Measurements from ENCODE around the gene RBM3.

Gene RBM3

GRCh38 chrX:48597353-48598264 is 23.3 kb downstream of the RBM3 start, which contains the start of gene WDR13:
Gene WDR13 (plus strand): TSS chrX:48597492. CDS start chrX:48597997, 505 bp downstream.
- Mint-ChIP-seq H3K36me3 (no peaks in the 10 kb centered on the region), H3K4me3 (peak within 1 kb of the TSS; percentile 93), H3K27ac (peak within 1 kb of the TSS; percentile 98), H3K27me3 (no peaks in the 10 kb centered on the region), H3K4me1 (peaks cover 10% of the 10 kb centered on the region), H3K9me3 (no peaks in the 10 kb centered on the region)

GRCh38 chrX:48598614-48599013 is 24.3 kb downstream of the RBM3 start:
- Mint-ChIP-seq H3K36me3 (no peaks in the 10 kb centered on the region), H3K4me3 (no peak overlapping the region), H3K9me3 (no peaks in the 10 kb centered on the region), H3K27ac (no peak overlapping the region), H3K27me3 (no peaks in the 10 kb centered on the region), H3K4me1 (peaks cover 10% of the 10 kb centered on the region)

- no peaks in the 10 kb centered on the region for H3K36me3 Mint-ChIP-seq
- no peak overlapping the region for H3K27ac Mint-ChIP-seq
- no peaks in the 10 kb centered on the region for H3K27me3 Mint-ChIP-seq
- H3K4me1 Mint-ChIP-seq: peaks cover 10% of the 10 kb centered on the region
- H3K4me3 Mint-ChIP-seq: no peak overlapping the region
- no peaks in the 10 kb centered on the region for H3K9me3 Mint-ChIP-seq
These were observed 25.1 kb downstream of the RBM3 start for GRCh38 chrX:48599341-48599740.

- Mint-ChIP-seq H3K9me3 (no peaks in the 10 kb centered on the region), H3K4me1 (peaks cover 10% of the 10 kb centered on the region), H3K36me3 (no peaks in the 10 kb centered on the region), H3K27me3 (no peaks in the 10 kb centered on the region), H3K27ac (no peak overlapping the region), H3K4me3 (no peak overlapping the region)
These were observed 25.9 kb downstream of the RBM3 start for GRCh38 chrX:48600226-48600625.

- Mint-ChIP-seq H3K36me3 (no peaks in the 10 kb centered on the region), H3K4me3 (no peak overlapping the region), H3K9me3 (no peaks in the 10 kb centered on the region)
These were observed 27.6 kb downstream of the RBM3 start for GRCh38 chrX:48601741-48602394.

GRCh38 chrX:48604701-48605100 is 30.4 kb downstream of the RBM3 start:
- H3K27ac Mint-ChIP-seq: no peak overlapping the region
- H3K27me3 Mint-ChIP-seq: no peaks in the 10 kb centered on the region
- no peaks in the 10 kb centered on the region for H3K4me1 Mint-ChIP-seq
- no peaks in the 10 kb centered on the region for H3K9me3 Mint-ChIP-seq
- H3K36me3 Mint-ChIP-seq: no peaks in the 10 kb centered on the region
- no peak overlapping the region for H3K4me3 Mint-ChIP-seq

More at GRCh38 chrX:48601741-48602394, 27.6 kb downstream of the RBM3 start:
- Mint-ChIP-seq H3K4me1 (peaks cover 10% of the 10 kb centered on the region), H3K27ac (no peak overlapping the region), H3K27me3 (no peaks in the 10 kb centered on the region)

- H3K4me3 Mint-ChIP-seq: no peak overlapping the region
- H3K27me3 Mint-ChIP-seq: no peaks in the 10 kb centered on the region
- no peak overlapping the region for H3K27ac Mint-ChIP-seq
- H3K4me1 Mint-ChIP-seq: no peaks in the 10 kb centered on the region
- no peaks in the 10 kb centered on the region for H3K9me3 Mint-ChIP-seq
- no peaks in the 10 kb centered on the region for H3K36me3 Mint-ChIP-seq
These were observed 31.8 kb downstream of the RBM3 start for GRCh38 chrX:48606091-48606490.

GRCh38 chrX:48611703-48612102 is 37.4 kb downstream of the RBM3 start:
- no peaks in the 10 kb centered on the region for H3K9me3 Mint-ChIP-seq
- H3K27me3 Mint-ChIP-seq: no peaks in the 10 kb centered on the region
- H3K27ac Mint-ChIP-seq: no peak overlapping the region
- H3K4me3 Mint-ChIP-seq: no peak overlapping the region
- no peaks in the 10 kb centered on the region for H3K36me3 Mint-ChIP-seq
- H3K4me1 Mint-ChIP-seq: no peaks in the 10 kb centered on the region

- Mint-ChIP-seq H3K27me3 (no peaks in the 10 kb centered on the region), H3K9me3 (no peaks in the 10 kb centered on the region), H3K36me3 (no peaks in the 10 kb centered on the region), H3K4me3 (no peak overlapping the region), H3K27ac (no peak overlapping the region), H3K4me1 (no peaks in the 10 kb centered on the region)
These were observed 39.3 kb downstream of the RBM3 start for GRCh38 chrX:48613502-48614160.

- H3K9me3 Mint-ChIP-seq: no peaks in the 10 kb centered on the region
- no peak overlapping the region for H3K4me3 Mint-ChIP-seq
- H3K36me3 Mint-ChIP-seq: no peaks in the 10 kb centered on the region
- no peaks in the 10 kb centered on the region for H3K4me1 Mint-ChIP-seq
- no peak overlapping the region for H3K27ac Mint-ChIP-seq
- no peaks in the 10 kb centered on the region for H3K27me3 Mint-ChIP-seq
These were observed 42.3 kb downstream of the RBM3 start for GRCh38 chrX:48616576-48616975.

- Mint-ChIP-seq H3K36me3 (no peaks in the 10 kb centered on the region), H3K27me3 (no peaks in the 10 kb centered on the region), H3K4me1 (no peaks in the 10 kb centered on the region), H3K4me3 (no peak overlapping the region), H3K27ac (no peak overlapping the region), H3K9me3 (no peaks in the 10 kb centered on the region)
These were observed 43.5 kb downstream of the RBM3 start for GRCh38 chrX:48617542-48618340.

- Mint-ChIP-seq H3K4me3 (no peak overlapping the region), H3K36me3 (no peaks in the 10 kb centered on the region), H3K9me3 (no peaks in the 10 kb centered on the region), H3K27me3 (no peaks in the 10 kb centered on the region), H3K27ac (no peak overlapping the region), H3K4me1 (peaks cover 5% of the 10 kb centered on the region)
These were observed 52.4 kb downstream of the RBM3 start for GRCh38 chrX:48626401-48627298.

Measured in activated naive CD4-positive, alpha-beta T cell treated with anti-CD3 and anti-CD28 coated beads, Interleukin-2, amount 50 U/mL, for 24 hours (primary cell).